ENCODE measurements around the gene PEAK1. TPM values are rescaled to one million over a fixed set of nuclear protein-coding genes. Genes with fewer than 3 reads are reported as not detected.

PEAK1 gene
- total and polyA plus RNA-seq, 10 of the 15 experiments (the other 5 are each of a cell fraction or from before 2014, with no cell fraction given): 0.62 to 24.2 (median 11.2) TPM

DNA sequence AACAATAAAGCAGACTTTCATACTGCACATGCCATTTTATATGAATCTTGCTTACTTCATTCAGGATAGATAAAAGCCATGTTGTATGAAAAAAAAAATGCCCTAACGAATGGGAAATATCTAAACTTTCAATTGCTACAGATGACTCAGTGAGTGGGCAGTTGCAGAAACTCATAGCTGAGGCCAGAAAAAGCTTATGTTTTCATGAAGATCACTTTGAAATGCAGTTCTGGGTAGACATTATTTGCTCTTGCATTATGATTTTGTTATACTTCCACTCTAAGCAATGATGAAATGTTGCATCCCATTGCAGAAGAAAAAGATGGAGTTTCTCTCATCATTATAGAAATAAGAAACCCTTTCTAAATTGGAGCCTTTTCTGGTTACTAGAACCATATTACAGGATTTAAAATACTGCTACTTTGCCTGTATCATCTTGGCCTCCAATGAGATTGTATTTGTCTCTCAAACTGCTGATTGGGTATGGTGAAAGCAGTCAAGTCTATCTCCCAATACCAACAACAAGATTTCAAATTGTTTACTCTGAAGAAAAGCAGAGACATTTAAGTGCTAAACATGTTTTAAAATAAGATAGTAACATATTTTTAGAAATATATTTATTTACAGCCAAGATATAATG, 17.0 kb downstream of the PEAK1 start (continued):
- TF ChIP-seq BRCA1 (IDR thresholded peaks at IDR 0.05; ENCODE audit: low read depth, low read length) (no peak), NR2F1 (conservative IDR thresholded peaks at IDR 0.05) (no peak), ZNF384 (IDR thresholded peaks at IDR 0.05; ENCODE audit: borderline replicate concordance, low read depth, low read length) (peak; percentile 27; the same call in 1 of the 2 replicates), DPF2 (IDR thresholded peaks at IDR 0.05) (peak; percentile 31; the same call in 1 of the 2 replicates), CUX1 (IDR thresholded peaks at IDR 0.05; ENCODE audit: insufficient replicate concordance, low read depth, low read length) (no peak), PAX5 (IDR thresholded peaks at IDR 0.05; ENCODE audit: borderline replicate concordance, low read depth, low read length) (no peak), RUNX3 (IDR thresholded peaks at IDR 0.05; ENCODE audit: low read length) (peak; percentile 50; the same call in 1 of the 2 replicates), JUNB (IDR thresholded peaks at IDR 0.05) (peak; percentile 76), BCL11A (IDR thresholded peaks at IDR 0.05; ENCODE audit: low read depth, low read length) (peak; percentile 45; the same call in 1 of the 2 replicates)
- TF ChIP-seq, protein P1, sequence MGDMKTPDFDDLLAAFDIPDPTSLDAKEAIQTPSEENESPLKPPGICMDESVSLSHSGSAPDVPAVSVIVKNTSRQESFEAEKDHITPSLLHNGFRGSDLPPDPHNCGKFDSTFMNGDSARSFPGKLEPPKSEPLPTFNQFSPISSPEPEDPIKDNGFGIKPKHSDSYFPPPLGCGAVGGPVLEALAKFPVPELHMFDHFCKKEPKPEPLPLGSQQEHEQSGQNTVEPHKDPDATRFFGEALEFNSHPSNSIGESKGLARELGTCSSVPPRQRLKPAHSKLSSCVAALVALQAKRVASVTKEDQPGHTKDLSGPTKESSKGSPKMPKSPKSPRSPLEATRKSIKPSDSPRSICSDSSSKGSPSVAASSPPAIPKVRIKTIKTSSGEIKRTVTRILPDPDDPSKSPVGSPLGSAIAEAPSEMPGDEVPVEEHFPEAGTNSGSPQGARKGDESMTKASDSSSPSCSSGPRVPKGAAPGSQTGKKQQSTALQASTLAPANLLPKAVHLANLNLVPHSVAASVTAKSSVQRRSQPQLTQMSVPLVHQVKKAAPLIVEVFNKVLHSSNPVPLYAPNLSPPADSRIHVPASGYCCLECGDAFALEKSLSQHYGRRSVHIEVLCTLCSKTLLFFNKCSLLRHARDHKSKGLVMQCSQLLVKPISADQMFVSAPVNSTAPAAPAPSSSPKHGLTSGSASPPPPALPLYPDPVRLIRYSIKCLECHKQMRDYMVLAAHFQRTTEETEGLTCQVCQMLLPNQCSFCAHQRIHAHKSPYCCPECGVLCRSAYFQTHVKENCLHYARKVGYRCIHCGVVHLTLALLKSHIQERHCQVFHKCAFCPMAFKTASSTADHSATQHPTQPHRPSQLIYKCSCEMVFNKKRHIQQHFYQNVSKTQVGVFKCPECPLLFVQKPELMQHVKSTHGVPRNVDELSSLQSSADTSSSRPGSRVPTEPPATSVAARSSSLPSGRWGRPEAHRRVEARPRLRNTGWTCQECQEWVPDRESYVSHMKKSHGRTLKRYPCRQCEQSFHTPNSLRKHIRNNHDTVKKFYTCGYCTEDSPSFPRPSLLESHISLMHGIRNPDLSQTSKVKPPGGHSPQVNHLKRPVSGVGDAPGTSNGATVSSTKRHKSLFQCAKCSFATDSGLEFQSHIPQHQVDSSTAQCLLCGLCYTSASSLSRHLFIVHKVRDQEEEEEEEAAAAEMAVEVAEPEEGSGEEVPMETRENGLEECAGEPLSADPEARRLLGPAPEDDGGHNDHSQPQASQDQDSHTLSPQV (IDR thresholded peaks at IDR 0.05): no peak
- TF ChIP-seq, protein P2, sequence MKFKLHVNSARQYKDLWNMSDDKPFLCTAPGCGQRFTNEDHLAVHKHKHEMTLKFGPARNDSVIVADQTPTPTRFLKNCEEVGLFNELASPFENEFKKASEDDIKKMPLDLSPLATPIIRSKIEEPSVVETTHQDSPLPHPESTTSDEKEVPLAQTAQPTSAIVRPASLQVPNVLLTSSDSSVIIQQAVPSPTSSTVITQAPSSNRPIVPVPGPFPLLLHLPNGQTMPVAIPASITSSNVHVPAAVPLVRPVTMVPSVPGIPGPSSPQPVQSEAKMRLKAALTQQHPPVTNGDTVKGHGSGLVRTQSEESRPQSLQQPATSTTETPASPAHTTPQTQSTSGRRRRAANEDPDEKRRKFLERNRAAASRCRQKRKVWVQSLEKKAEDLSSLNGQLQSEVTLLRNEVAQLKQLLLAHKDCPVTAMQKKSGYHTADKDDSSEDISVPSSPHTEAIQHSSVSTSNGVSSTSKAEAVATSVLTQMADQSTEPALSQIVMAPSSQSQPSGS (IDR thresholded peaks at IDR 0.05; ENCODE audit: low read length): 0 out of 2 replicates have a peak, but pooled peaks have one; percentile 31
- TF ChIP-seq, protein P3, sequence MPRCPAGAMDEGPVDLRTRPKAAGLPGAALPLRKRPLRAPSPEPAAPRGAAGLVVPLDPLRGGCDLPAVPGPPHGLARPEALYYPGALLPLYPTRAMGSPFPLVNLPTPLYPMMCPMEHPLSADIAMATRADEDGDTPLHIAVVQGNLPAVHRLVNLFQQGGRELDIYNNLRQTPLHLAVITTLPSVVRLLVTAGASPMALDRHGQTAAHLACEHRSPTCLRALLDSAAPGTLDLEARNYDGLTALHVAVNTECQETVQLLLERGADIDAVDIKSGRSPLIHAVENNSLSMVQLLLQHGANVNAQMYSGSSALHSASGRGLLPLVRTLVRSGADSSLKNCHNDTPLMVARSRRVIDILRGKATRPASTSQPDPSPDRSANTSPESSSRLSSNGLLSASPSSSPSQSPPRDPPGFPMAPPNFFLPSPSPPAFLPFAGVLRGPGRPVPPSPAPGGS (IDR thresholded peaks at IDR 0.05; ENCODE audit: borderline replicate concordance, insufficient read depth, low read depth, low read length, poor library complexity, severe bottlenecking): no peak

All from GM12878 (cell line).